Stimulated activated CD8-positive, alpha-beta memory T cell treated with anti-CD3 and anti-CD28 coated beads, Interleukin-15, amount 100 ng/mL, for 4 hours (primary cell): Measurements from ENCODE around the gene BSG.
"Not testable (repeated sequence)": the region's sequence is repeated elsewhere in the genome, so short reads cannot be mapped to it uniquely, and the experiment has no call there.

Experiments
- DNase-seq, 2 donors: peaks; one replicate each; pipeline ENCODE4 v3.0.0-alpha.2; 2020; ENCODE audit warnings: low read depth in 2 of 2

The BSG gene

DNA sequence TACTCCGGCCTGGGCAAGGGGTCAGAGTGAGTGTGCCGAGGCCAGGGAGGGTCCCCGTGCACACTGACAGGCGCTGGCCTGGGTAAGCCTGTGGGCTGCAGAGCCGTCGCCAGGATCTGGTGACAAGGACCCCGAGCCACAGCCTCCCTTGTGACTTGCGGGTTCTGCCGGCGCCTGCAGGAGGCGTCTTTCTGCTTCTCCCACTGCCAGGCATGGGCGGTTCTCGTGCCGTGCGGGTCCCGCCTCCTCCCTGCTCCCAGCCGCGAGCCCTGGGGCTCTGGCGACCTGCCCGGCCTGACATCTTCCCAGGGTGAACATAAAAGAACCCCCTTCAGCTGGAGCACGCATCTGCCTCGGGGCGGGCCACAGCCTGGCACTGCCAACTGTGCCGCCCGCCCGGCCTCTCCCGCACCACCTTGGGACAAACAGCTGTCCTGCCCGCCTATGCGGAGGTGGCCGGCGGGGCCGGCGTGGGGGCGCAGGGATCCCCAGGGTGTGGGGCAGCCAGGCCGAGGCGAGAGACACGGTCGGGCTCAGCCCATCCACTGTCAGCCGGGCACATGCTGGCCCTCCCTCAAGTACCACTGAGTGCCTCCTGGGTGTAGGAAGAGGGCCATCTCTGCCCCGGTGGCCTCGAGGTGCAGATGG is 15.8 kb downstream of the BSG start:
- DNase-seq: peak in 1 of 2 donors; percentile 35

DNA sequence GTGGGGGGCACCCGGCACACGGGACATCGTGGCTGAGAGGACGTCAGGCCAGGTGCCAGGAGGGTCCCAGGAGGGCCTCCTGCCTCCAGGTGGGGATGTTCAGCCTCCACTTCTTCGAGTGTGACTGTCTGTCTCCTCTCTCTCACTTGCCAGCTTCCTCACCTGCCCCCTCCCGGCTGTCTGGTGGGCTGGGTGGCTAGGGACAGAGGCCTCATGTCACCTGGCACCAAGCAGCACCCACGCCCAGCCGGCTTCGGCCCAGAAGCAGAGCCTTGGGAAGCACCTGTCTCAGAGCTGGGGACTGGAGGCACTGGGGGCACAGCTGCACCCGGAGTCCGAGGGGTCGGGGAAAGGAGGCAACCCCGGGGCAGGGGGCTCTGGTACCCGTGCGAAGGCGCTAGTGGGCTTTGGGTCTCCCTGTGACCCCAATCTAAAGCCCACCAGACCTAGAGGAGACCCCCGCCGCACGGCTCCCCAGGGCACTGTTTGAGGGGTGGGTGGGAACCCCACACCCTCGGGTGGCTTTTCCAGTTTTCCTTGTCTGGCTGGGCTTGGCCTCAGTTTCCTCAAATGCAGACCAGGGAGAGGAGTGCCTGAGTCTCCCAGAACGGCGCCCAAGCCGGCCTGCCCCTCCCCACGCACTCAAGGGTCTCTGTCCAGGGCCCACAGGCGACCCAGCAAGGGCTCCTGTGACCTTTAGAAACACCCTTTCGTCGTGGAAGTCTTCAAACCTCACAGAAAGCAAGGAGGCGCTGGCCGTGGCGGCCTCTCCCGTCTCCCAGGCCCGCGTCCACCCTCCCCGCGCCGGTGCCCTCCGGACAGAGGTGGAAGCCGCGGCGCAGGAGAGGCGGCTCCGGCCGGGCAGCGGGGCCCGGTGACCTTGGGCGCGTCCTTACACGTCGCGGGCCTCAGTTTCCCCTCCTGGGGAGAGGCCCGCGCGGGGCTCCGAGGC is 16.6 kb downstream of the BSG start:
- DNase-seq: no peak

DNA sequence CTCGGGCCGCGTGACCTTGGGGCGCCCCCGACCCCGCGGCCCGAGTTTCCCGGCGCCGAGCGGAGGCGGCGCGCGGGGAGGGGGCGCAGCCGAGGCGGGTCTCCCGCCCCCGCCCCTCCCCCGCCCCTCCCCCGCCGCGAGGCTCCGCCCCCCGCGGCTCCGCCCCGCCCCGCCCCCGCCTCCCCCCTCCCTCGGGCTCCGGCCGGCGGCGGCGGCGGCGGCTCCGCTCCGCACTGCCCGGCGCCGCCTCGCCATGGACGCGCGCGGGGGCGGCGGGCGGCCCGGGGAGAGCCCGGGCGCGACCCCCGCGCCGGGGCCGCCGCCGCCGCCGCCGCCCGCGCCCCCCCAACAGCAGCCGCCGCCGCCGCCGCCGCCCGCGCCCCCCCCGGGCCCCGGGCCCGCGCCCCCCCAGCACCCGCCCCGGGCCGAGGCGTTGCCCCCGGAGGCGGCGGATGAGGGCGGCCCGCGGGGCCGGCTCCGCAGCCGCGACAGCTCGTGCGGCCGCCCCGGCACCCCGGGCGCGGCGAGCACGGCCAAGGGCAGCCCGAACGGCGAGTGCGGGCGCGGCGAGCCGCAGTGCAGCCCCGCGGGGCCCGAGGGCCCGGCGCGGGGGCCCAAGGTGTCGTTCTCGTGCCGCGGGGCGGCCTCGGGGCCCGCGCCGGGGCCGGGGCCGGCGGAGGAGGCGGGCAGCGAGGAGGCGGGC is 17.4 kb downstream of the BSG start, which contains the start of gene HCN2:
Gene HCN2 (plus strand): TSS at position 189 of the 703 bp plus-strand sequence. CDS start 65 bp downstream, at position 254.
- DNase-seq: no peak

DNA sequence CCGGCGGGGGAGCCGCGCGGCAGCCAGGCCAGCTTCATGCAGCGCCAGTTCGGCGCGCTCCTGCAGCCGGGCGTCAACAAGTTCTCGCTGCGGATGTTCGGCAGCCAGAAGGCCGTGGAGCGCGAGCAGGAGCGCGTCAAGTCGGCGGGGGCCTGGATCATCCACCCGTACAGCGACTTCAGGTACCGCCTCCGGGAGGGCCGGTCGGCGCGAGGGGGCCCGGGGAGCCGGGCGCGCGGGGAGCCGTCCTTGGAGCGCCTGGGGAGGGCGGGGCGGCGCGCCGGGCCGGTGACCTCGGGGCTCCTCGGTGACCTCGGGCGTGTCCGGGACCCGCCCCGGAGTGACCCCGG is 18.0 kb downstream of the BSG start:
- DNase-seq: no peak

DNA sequence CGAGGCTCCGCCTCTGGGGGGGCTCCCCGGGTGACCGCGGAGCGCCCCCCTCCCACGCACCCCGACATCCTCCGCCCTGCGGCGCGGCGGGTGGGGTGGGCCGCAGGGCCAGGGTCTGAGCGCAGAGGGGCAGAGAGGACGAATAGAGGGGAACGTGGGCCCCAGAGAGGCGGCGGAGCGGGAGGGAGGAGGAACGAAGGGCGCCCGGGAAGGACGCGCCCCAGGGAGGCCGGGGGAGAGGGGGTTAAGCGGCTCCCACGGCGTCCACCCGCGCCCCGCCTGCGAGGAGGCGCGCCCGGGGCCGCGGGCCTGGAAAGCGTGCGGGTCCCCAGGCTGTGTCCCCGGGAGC is 18.3 kb downstream of the BSG start:
- no peak for DNase-seq

DNA sequence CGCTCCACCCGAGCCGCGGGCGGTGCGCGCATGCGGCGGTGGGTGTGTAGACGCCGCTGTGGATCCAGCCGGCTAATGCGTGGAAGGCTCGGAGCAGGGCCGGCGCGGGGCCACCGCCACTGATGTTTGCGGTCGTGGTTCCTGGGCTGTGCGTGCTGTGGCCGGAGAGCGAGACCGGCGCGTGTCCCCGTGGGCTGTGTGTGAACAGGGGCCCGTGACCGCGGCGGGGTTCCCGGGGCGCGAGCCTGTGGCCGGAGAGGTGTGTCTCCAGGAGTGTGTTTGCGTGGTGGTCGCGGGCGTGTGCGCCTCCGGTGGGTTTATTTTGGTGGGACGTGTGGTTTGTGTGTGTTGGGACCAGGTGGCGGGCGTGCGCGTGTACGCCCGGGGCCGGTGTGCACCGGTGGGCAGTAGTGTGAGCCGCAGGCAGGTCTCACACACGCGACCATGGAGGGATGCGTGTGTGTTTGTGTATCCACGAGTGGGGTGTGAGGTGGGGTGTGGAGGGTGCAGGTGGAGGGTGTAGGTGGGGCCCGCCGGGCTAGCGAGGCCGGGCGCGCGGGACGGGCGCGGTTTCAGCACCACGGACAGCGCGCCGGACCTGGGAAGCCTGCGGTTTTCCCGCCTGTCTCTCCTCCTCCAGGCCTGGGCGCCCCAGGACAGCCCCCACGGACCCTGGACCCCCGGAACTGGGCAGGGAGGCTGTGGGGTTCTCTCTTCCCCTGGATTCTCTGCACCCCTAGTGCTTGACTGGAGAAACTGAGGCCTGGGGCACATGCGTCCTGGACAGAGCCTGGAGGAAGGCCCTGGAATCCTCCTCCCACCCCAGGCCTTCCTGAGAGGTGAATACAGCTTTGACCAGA is 18.9 kb downstream of the BSG start:
- no peak for DNase-seq

DNA sequence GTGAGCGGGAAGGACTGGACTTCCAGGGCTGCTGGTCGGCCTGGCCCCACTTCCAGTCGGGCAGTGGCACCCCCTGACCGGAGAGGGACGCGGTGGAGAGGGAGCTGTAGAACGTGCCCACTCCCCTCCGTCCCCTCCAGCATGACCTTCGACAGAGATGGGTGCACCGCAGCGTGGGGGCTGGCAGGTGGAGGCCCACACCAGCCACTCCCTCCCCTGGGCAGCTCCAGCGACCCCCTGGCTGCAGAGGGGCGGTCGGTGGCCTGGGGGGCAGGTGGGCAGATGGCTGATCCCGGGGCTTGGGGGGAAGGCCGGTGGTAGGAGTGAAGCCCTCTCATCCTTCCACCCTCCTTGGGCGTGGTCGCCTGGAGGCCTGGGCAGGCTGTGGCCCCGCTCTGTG is 19.7 kb downstream of the BSG start:
- DNase-seq: no peak

DNA sequence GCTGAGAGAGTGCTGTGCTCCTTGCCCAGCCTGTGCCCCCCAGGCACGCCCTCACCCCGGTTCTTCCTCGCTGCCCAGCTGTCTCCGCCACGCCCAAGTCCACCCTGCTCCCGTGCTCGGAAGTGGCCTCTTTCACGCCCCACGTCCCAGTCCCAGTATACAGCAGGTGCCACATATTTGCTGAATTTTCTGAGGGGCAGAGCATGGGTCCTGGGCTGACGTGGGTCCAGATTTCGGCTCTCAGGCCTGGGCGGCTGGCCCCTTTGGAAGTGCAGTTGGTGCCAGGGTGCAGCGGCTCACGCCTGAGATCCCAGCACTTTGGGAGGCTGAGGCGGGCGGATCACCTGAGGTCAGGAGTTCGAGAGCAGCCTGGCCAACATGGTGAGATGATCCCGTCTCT is 20.7 kb downstream of the BSG start:
- DNase-seq: no peak

DNA sequence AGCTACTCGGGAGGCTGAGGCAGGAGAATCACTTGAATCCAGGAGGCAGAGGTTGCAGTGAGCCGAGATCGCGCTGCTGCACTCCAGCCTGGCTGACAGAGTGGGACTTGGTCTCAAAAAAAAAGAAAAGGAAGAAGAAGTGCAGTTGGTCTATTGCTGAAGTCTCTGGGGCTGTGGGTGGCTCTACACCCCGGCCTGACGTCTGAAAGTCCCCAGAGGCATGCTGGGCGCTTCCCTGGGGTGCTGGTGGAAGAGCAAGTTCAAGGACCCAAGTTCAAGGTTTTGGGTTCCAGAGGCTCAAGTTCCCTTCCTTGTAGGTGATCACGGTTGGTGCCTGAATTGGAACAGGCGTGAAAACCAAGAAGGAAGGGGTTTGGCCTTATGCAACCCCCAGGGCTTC is 21.1 kb downstream of the BSG start:
- no peak for DNase-seq

DNA sequence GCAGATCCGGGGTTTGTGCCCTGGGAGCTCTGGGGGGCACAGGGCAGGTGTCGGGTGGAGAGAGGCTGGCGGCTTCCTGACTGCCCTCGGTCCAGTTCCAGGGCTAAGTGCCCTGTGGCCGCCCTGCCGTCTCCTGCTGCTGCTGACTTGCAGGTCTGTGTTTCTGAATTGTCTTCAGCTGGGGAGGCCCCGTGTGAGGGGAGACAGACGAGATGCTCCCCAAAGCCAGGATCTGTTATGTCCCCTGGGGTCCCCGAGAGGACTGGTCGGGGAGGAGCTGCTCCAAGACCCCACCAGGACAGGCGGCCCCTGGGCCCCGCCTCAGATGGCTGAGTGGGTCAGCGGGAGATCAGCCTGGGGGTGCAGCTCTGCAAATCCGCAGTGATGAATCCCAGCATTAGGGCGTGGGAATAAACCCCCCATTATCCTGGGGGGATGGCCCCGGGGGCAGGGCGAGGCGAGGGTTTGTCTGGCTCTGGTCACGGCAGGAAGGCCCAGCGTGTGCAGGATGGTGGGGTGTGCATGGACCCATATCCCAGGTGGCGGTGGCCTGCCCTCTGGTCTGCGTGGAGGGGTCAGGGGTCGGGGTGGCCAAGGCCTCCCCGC is 22.0 kb downstream of the BSG start:
- DNase-seq: no peak

DNA sequence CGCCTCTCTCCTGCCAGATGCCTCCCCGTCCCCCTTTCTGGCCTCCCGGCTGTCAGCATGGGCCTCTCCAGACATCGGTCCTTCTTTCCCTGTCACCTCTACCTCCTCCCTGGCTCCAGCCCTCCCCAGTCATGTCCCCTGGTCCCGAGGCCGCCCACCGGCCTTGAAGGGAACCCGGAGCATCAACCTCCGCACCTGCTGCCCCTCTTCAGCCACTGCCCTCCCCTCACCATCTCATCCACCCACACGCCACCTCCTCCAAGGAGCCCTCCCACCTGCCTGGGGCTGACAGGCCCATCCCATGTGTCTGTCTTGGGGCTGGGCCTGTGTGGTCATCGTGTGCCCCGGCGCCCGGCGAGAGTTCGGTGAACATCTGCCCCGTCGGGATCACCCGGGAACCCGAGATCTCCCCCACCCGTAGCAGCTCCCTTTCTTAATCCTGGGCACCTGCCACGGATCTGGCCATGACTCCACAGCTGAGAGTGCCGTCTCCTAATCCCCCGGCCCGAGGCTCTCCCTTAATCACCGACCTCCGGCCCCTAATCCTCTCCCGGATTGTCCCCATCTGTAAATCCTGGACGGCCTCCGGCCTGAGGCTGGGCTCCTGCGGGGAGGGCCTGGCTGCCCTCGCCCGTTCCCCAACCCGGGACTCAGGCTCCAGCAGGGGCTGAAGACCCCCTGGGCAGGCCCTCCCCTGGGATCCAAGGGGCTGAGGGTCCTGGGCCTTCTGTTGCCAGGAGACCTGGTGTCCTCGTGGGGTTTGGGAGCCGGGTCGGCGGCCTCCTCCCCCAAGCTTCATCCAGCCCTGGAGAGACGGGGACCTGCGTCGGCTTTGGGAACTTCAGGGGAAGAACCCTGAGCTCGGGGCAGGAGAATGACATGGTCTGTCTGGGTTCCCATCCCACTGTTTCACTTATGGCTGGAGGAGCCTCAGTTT is 23.2 kb downstream of the BSG start:
- no peak for DNase-seq

DNA sequence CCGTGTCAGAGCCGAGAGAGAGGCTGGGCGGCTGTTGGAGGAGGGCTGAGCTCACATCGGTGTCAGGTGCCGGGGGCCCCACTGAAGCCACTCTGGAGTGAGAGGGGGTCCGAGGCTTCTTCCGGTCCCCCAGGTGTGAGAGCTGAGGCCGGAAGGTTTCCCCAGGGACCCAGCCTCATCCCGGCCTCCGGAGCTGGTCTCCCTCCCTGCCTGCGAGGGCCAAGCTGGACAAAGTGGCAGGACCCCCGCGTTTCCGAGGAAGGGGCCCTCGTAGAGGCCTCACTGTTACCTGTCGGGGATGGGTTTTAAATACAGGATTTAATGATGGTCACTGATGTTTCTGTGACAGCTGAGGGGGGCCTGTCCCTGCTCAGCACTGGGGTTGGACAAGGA is 23.9 kb downstream of the BSG start:
- no peak for DNase-seq

DNA sequence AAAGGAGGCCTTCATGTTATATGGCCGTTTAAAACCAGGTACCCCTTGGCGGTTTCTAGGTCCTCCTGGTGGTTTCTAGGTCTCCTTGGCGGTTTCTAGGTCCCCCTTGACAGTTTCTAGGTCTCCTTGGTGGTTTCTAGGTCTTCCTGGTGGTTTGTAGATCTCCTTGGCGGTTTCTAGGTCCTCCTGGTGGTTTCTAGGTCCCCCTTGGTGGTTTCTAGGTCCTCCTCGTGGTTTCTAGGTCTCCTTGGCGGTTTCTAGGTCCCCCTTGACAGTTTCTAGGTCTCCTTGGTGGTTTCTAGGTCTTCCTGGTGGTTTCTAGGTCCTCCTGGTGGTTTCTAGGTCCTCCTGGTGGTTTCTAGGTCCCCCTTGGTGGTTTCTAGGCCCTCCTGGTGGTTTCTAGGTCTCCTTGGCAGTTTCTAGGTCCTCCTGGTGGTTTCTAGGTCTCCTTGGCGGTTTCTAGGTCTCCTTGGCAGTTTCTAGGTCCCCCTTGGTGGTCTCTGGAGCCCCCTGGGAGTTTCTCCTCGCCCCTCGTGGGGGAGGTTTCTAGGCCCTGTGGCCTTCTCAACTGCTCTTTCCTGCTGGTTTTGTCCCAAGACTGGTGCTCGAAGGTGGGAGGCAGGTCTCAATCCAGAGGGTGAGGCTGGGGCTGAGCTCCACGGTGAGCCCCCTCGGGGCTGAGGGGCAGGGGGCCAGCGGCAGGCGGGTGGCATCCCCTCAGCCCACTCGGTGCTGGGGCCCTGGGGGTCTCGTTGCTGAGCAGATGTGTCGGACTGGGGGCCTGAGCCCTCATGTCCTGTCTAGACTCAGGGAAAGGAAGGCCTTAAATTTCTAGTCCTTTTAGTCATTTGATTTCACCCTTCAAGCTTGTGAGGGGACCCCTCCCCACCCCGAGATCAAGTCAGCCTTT is 25.3 kb downstream of the BSG start:
- DNase-seq: no peak

DNA sequence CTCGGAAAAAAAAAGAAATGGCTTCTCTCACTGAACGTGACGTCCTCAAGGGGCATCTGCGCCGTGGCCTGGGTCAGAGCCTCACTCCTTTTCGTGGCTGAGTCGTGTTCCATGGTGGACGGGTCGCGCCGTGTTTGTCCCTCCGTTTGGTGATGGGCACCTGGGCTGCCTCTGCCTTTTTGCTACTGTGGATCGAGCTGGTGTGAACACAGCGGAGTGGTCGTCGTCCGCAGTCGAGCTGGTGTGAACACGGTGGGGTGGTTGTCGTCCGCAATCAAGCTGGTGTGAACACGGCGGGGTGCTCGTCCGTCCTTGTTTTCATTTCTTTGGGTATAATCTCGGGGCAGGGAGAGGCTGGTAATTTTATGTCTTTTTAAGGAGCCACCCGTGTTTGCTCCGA is 28.9 kb downstream of the BSG start:
- no peak for DNase-seq

DNA sequence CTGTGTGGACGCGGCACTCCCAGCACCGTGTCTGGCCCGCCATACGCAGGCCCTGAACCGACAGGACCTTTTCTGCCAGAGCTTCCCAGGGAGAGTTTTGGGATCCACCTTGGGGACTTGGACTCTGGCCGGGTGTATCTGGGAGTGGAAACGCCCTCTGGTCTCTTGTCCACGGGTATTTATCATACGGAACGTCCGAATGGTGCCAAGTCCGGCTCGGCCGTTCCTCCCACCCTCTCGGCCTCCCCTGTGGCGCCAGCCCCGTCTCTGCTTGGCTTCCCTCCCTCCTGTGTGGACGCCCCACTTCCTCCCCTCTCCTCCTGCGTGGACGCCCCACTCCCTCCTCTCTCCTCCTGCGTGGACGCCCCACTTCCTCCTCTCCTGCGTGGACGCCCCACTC is 29.4 kb downstream of the BSG start:
- DNase-seq: no peak

DNA sequence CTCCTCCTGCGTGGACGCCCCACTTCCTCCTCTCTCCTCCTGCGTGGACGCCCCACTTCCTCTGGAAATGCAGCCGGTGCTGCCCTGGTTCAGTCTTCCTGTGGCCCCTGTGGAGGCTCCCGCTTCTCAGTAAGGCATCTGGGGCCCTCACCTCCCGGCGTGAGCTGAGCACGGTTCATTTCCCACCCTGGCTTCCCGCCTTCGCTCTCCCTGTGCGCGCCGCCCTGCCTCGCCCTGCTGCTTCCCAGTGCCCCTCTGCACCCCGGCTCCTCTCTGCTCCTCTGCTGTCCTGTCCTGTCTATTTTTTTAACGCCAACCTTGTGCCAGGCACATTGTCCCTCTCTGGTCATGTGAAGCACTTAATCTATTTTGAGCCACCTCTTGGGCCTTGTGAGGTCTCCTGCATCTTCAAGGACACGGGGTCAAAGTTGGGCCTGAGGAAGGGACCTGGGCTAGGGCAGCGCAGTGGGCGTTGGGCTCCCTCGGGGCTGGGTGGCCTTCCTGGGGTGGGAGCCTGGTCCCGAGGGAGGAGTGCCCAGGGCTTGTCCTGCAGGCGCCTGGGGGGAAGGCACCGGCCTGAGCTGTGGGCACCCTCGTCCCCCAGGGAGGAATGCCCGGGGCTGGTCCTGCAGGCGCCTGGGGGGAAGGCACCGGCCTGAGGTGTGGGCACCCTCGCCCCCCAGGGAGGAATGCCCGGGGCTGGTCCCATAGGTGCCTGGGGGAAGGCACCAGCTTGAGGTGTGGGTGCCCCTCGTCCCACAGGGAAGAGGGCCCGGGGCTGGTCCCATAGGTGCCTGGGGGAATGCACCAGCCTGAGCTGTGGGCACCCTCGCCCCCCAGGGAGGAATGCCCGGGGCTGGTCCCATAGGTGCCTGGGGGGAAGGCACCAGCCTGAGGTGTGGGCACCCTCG is 30.2 kb downstream of the BSG start:
- DNase-seq: no peak

DNA sequence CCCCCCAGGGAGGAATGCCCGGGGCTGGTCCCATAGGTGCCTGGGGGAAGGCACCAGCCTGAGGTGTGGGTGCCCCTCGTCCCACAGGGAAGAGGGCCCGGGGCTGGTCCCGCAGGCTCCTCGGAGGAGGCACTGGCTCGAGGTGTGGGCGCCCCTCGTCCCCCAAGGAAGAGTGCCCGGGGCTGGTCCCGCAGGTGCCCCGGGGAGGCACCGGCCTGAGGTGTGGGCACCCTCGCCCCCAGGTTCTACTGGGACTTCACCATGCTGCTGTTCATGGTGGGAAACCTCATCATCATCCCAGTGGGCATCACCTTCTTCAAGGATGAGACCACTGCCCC is 30.9 kb downstream of the BSG start:
- DNase-seq: not testable (repeated sequence)

DNA sequence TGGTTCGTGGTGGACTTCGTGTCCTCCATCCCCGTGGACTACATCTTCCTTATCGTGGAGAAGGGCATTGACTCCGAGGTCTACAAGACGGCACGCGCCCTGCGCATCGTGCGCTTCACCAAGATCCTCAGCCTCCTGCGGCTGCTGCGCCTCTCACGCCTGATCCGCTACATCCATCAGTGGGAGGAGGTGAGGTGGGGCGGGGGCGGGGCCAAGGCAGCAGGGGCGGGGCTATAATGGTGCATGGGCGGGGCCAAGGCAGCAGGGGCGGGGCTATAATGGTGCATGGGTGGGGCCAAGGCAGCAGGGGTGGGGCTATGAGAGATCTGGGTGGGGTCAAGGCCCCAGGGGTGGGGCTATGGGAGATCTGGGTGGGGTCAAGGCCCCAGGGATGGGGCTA is 31.4 kb downstream of the BSG start:
- not testable (repeated sequence) for DNase-seq
